GM12864 (cell line): ENCODE measurements around the gene ZNF428.
"Not testable (repeated sequence)": the region's sequence is repeated elsewhere in the genome, so short reads cannot be mapped to it uniquely, and the experiment has no call there.

Source experiments
- DNase-seq: peaks from one replicate; pipeline ENCODE4 v3.0.0-alpha.2; 2011; ENCODE audit warnings: low read depth
- H3K4me3 ChIP-seq: 2 replicates; pipeline ENCODE4 v1.5.1; 2011; ENCODE audit warnings: mild to moderate bottlenecking, low read depth, low read length, control low read depth
- TF ChIP-seq, protein P1 (sequence below): IDR thresholded peaks from 2 replicates; pipeline ENCODE4 v1.5.1; 2011; ENCODE audit warnings: low read depth, mild to moderate bottlenecking, moderate library complexity, low read length, control low read depth, inconsistent platforms; ENCODE audit errors: missing control alignments

Gene ZNF428

DNA sequence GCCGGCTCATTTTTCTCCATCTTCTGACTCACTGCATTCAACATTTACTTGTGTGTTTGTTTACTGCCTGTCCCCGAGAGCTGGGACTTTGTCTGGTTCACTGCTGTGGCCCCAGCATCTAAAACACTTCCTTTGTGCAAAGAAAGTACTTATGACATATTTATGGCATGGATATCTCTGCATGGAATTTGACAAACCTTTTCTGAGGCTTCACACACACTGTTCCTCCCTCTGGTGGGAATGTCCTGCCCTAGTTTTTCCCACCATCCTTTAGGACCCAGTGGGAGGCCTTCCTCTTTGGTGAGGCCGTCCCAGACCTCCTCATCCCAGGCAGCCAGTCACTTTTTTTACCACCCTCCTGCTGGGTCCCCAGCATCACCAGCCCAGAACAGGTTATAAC is 8.9 kb downstream of the ZNF428 start:
- H3K4me3 ChIP-seq: no peak overlapping the region
- no peak for DNase-seq
- TF ChIP-seq, protein P1, sequence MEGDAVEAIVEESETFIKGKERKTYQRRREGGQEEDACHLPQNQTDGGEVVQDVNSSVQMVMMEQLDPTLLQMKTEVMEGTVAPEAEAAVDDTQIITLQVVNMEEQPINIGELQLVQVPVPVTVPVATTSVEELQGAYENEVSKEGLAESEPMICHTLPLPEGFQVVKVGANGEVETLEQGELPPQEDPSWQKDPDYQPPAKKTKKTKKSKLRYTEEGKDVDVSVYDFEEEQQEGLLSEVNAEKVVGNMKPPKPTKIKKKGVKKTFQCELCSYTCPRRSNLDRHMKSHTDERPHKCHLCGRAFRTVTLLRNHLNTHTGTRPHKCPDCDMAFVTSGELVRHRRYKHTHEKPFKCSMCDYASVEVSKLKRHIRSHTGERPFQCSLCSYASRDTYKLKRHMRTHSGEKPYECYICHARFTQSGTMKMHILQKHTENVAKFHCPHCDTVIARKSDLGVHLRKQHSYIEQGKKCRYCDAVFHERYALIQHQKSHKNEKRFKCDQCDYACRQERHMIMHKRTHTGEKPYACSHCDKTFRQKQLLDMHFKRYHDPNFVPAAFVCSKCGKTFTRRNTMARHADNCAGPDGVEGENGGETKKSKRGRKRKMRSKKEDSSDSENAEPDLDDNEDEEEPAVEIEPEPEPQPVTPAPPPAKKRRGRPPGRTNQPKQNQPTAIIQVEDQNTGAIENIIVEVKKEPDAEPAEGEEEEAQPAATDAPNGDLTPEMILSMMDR: no peak

DNA sequence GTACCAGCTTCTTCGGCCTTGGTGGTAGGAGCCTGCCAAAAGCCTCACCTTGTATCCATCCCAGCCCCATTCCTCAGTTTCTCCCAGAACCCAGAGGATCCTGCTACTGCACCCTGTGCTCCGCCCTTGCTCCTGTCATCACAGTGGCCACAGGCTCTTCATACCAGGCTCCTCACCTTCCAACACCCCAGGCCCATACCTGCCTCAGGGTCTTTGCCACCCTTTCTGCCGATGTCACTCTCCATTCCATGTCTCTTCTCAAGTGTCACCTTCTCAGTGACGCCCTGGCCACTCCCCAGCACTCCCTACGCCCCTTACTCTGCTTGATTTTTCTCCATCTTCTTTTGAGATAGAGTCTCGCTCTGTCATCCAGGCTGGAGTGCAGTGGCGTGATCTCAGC is 9.6 kb downstream of the ZNF428 start:
- TF ChIP-seq, protein P1: no peak
- DNase-seq: no peak
- no peak overlapping the region for H3K4me3 ChIP-seq

DNA sequence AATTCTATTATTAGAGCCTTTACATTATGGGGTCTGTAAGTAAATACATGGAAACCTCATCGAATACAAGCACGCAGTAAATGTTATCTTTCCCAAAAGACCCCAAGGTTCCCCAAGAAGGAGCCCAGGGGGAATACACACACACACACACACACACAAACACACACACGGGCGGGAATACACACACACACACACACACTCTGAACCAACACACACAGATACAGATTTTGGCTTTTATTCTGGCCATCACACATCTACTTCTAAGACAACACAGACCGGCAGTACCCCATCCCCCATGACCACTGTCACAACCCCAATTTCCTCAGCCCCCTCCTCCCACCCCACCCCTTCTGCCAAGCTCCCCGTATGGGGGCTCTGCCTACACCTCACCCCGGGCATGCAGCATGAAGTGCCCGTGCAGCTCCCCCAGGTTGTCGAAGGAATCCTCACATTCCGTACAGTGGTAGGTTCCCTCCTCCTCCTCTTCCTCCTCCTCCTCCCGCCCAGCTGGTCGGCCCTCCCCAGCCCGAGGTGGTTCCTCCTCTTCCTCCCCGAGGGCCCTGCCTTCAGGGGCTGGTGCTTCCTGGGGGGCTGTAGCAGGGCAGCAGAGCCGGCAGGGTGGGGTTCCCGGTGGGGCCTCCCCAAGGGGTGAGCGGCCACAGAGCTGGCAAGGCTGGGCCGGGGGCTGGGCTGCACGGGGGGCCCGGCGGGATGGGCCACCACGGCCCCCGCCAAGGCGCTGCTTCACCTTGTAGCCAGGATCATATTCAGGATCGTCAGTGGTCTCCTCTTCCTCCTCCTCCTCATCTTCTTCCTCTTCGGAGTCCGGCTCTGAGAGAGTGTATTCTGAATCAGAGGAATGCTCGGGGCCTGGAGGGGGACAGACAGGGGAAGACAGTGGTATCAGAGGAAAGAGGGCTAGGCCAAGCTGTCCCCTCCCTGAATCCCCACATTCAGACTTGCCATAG is 11.9 kb downstream of the ZNF428 start:
- H3K4me3 ChIP-seq: no peak overlapping the region
- TF ChIP-seq, protein P1: no peak
- DNase-seq: no peak

DNA sequence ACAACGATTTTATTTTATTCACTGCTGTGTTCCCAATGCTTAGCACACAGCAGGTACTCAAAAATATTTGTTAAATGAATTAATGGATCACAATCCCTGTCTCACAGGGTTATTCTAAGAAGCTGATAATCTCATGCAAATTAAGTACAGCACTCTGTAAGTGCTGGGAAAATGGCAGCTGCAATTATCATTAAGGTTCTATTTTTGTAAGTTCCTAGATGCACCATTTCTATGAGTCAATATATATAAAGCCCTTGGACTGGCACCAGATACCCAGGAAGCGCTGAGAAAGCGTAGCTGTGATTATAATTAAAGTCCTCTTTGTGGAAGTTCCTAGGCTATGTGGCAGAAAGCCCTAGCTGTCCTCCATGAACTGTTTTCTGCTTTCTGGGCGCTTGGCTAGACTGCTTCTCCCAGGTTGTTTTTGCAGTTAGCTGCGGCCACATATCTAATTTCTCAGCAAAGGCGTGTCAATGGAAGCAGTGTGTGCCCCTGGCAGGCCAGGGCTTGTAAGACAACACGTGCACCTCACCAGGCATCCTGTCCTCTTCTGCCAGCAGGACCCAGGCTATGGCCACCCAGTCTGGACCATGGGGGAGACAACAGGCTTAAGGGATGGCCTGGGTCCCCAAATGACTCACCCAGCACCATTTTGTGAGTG is 12.7 kb downstream of the ZNF428 start:
- H3K4me3 ChIP-seq: no peak overlapping the region
- TF ChIP-seq, protein P1: no peak
- DNase-seq: no peak

DNA sequence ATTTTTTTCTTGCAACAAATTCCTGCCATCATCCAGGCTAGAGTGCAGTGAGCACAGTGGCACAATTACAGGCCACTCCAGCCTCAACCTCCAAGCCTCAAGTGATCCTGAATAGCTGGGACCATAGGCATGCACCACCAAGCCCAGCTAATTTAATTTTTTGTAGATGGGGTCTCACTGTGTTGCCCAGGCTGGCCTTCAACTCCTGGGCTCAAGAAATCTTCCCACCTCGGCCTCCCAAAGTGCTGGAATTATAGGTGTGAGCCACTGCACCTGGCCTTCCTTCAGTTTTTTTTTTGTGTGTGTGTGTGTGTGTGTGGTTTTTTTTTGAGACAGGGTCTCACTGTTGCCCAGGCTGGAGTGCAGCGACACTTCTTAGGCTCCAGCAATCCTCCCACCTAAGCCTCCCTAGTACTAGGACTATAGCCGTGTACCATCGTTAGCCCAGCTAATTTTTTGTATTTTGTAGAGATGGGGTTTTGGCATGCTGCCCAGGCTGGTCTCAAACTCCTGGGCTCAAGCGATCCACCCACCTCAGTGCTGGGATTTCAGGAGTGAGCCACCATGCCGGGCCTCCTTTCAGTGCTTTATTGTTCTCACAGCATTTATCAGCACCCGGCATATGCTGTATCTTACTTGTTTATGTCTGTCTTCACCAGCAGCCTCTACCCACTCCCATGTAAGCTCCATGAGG is 13.4 kb downstream of the ZNF428 start:
- no peak overlapping the region for H3K4me3 ChIP-seq
- TF ChIP-seq, protein P1: no peak
- DNase-seq: no peak

DNA sequence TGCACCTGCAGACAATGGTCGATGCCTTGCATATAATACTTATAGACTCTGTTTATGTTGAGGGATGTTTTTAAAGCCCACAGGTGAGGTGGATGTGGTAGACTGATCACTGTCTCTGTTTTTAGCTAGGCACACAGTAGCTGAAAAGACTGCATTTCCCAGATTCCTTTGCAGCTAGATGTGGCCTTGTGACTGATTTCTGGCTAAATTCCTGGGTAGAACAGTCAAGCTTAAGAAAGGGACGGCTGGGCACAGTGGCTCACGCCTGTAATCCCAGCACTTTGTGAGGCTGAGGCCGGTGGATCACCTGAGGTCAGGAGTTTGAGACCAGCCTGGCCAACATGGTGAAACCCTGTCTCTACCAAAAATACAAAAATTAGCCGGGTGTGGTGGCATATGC is 19.1 kb downstream of the ZNF428 start:
- H3K4me3 ChIP-seq, DNase-seq: not testable (repeated sequence)

DNA sequence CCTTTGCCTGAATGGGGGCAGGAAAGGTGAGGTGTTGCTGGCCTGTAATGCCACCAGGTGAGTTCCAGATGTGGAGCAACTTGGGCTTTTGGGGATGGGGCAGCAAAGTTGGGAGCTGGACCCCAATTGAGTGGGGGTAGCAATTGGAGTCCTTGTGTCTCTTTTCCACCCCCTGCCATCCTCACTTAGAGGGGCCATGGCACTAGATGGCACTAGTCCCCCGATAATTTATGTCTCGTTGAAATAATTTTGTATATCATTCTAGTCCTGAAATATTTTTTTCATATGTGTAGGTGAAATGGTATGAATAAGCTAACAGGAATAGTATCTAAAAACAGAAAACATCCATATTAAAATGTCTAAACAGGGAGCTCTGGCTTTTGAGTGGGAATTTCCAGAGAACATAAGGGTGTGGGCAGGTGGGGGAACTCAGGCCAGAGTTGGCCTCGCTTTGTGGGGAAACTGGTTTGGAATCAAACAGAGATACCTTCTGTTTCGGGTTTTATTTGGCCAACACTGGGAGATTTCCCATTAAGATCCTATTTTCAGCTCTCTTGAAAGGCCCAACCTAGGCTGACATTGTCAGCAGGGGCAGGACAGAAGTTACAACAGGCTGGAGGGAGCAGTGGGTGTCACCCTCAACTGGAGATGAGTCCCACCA is 19.7 kb downstream of the ZNF428 start:
- DNase-seq: no peak
- H3K4me3 ChIP-seq: no peak overlapping the region
- TF ChIP-seq, protein P1: no peak
